Measurements from ENCODE around the gene DCAF7.

DCAF7 gene

GRCh38 chr17:63526861-63527260 lies 23.4 kb upstream of the DCAF7 start:
- WGBS, 2 experiments (ENCODE audit: insufficient coverage in 2 of 2), result 83 to 90% methylated on average over 1 to 5 of the region's 5 CpGs

GRCh38 chr17:63528183-63528582 lies 22.1 kb upstream of the DCAF7 start:
- Histone ChIP-seq H3K36me3 (ENCODE audit: control insufficient read depth, insufficient read depth, low read length) (no peaks in the 10 kb centered on the region), H3K4me3 (ENCODE audit: extremely low read depth, insufficient read depth, low read length, poor library complexity, severe bottlenecking) (no peak overlapping the region), H3K4me1 (ENCODE audit: control insufficient read depth, insufficient read depth, low read length, poor library complexity, severe bottlenecking) (no peaks in the 10 kb centered on the region), H3K9me3 (ENCODE audit: control insufficient read depth, low read length) (no peaks in the 10 kb centered on the region), H3K27ac (ENCODE audit: low read depth, low read length, severe bottlenecking) (no peak overlapping the region)
- 89 to 91% methylated on average over 6 to 9 of the region's 9 CpGs for WGBS, 2 experiments (ENCODE audit: insufficient coverage in 2 of 2)

More at GRCh38 chr17:63526861-63527260, 23.4 kb upstream of the DCAF7 start:
- no peaks in the 10 kb centered on the region for H3K36me3 ChIP-seq (ENCODE audit: control insufficient read depth, insufficient read depth, low read length)
- no peak overlapping the region for H3K4me3 ChIP-seq (ENCODE audit: extremely low read depth, insufficient read depth, low read length, poor library complexity, severe bottlenecking)
- no peaks in the 10 kb centered on the region for H3K4me1 ChIP-seq (ENCODE audit: control insufficient read depth, insufficient read depth, low read length, poor library complexity, severe bottlenecking)
- no peak overlapping the region for H3K27ac ChIP-seq (ENCODE audit: low read depth, low read length, severe bottlenecking)
- H3K9me3 ChIP-seq (ENCODE audit: control insufficient read depth, low read length), result no peaks in the 10 kb centered on the region

GRCh38 chr17:63529711-63530556 lies 20.3 kb upstream of the DCAF7 start:
- H3K9me3 ChIP-seq (ENCODE audit: control insufficient read depth, low read length), result no peaks in the 10 kb centered on the region

GRCh38 chr17:63530557-63531021 lies 19.7 kb upstream of the DCAF7 start:
- 92 to 100% methylated on average over 2 of the region's 3 CpGs for WGBS, 2 experiments (ENCODE audit: insufficient coverage in 2 of 2)

More at GRCh38 chr17:63529711-63530556, 20.3 kb upstream of the DCAF7 start:
- 90 to 93% methylated on average over 25 to 26 of the region's 26 CpGs for WGBS, 2 experiments (ENCODE audit: insufficient coverage in 2 of 2)
- no peak overlapping the region for H3K4me3 ChIP-seq (ENCODE audit: extremely low read depth, insufficient read depth, low read length, poor library complexity, severe bottlenecking)
- no peak overlapping the region for H3K27ac ChIP-seq (ENCODE audit: low read depth, low read length, severe bottlenecking)
- H3K4me1 ChIP-seq (ENCODE audit: control insufficient read depth, insufficient read depth, low read length, poor library complexity, severe bottlenecking), result no peaks in the 10 kb centered on the region
- no peaks in the 10 kb centered on the region for H3K36me3 ChIP-seq (ENCODE audit: control insufficient read depth, insufficient read depth, low read length)

GRCh38 chr17:63531022-63531965 lies 19.0 kb upstream of the DCAF7 start:
- H3K4me3 ChIP-seq (ENCODE audit: extremely low read depth, insufficient read depth, low read length, poor library complexity, severe bottlenecking), result no peak overlapping the region
- 88 to 94% methylated on average over 10 of the region's 10 CpGs for WGBS, 2 experiments (ENCODE audit: insufficient coverage in 2 of 2)

More at GRCh38 chr17:63530557-63531021, 19.7 kb upstream of the DCAF7 start:
- no peak overlapping the region for H3K27ac ChIP-seq (ENCODE audit: low read depth, low read length, severe bottlenecking)
- no peaks in the 10 kb centered on the region for H3K4me1 ChIP-seq (ENCODE audit: control insufficient read depth, insufficient read depth, low read length, poor library complexity, severe bottlenecking)
- no peaks in the 10 kb centered on the region for H3K9me3 ChIP-seq (ENCODE audit: control insufficient read depth, low read length)
- H3K4me3 ChIP-seq (ENCODE audit: extremely low read depth, insufficient read depth, low read length, poor library complexity, severe bottlenecking), result no peak overlapping the region
- H3K36me3 ChIP-seq (ENCODE audit: control insufficient read depth, insufficient read depth, low read length), result no peaks in the 10 kb centered on the region

GRCh38 chr17:63533433-63534077 lies 16.7 kb upstream of the DCAF7 start:
- WGBS, 2 experiments (ENCODE audit: insufficient coverage in 2 of 2), result 91 to 95% methylated on average over 19 to 20 of the region's 20 CpGs
- H3K4me3 ChIP-seq (ENCODE audit: extremely low read depth, insufficient read depth, low read length, poor library complexity, severe bottlenecking), result no peak overlapping the region
- H3K9me3 ChIP-seq (ENCODE audit: control insufficient read depth, low read length), result no peaks in the 10 kb centered on the region

More at GRCh38 chr17:63531022-63531965, 19.0 kb upstream of the DCAF7 start:
- H3K36me3 ChIP-seq (ENCODE audit: control insufficient read depth, insufficient read depth, low read length), result no peaks in the 10 kb centered on the region
- H3K4me1 ChIP-seq (ENCODE audit: control insufficient read depth, insufficient read depth, low read length, poor library complexity, severe bottlenecking), result no peaks in the 10 kb centered on the region
- H3K27ac ChIP-seq (ENCODE audit: low read depth, low read length, severe bottlenecking), result no peak overlapping the region
- H3K9me3 ChIP-seq (ENCODE audit: control insufficient read depth, low read length), result no peaks in the 10 kb centered on the region

GRCh38 chr17:63534078-63534570 lies 16.2 kb upstream of the DCAF7 start:
- Histone ChIP-seq H3K9me3 (ENCODE audit: control insufficient read depth, low read length) (no peaks in the 10 kb centered on the region), H3K4me3 (ENCODE audit: extremely low read depth, insufficient read depth, low read length, poor library complexity, severe bottlenecking) (no peak overlapping the region), H3K4me1 (ENCODE audit: control insufficient read depth, insufficient read depth, low read length, poor library complexity, severe bottlenecking) (no peaks in the 10 kb centered on the region)

More at GRCh38 chr17:63533433-63534077, 16.7 kb upstream of the DCAF7 start:
- H3K4me1 ChIP-seq (ENCODE audit: control insufficient read depth, insufficient read depth, low read length, poor library complexity, severe bottlenecking), result no peaks in the 10 kb centered on the region
- no peak overlapping the region for H3K27ac ChIP-seq (ENCODE audit: low read depth, low read length, severe bottlenecking)
- no peaks in the 10 kb centered on the region for H3K36me3 ChIP-seq (ENCODE audit: control insufficient read depth, insufficient read depth, low read length)

GRCh38 chr17:63534816-63535455 lies 15.3 kb upstream of the DCAF7 start:
- no peak overlapping the region for H3K4me3 ChIP-seq (ENCODE audit: extremely low read depth, insufficient read depth, low read length, poor library complexity, severe bottlenecking)
- no peak overlapping the region for H3K27ac ChIP-seq (ENCODE audit: low read depth, low read length, severe bottlenecking)
- H3K4me1 ChIP-seq (ENCODE audit: control insufficient read depth, insufficient read depth, low read length, poor library complexity, severe bottlenecking), result no peaks in the 10 kb centered on the region
- no peaks in the 10 kb centered on the region for H3K36me3 ChIP-seq (ENCODE audit: control insufficient read depth, insufficient read depth, low read length)
- 83 to 90% methylated on average over 9 to 13 of the region's 13 CpGs for WGBS, 2 experiments (ENCODE audit: insufficient coverage in 2 of 2)
- no peaks in the 10 kb centered on the region for H3K9me3 ChIP-seq (ENCODE audit: control insufficient read depth, low read length)

More at GRCh38 chr17:63534078-63534570, 16.2 kb upstream of the DCAF7 start:
- Histone ChIP-seq H3K27ac (ENCODE audit: low read depth, low read length, severe bottlenecking) (no peak overlapping the region), H3K36me3 (ENCODE audit: control insufficient read depth, insufficient read depth, low read length) (no peaks in the 10 kb centered on the region)
- 90 to 96% methylated on average over 15 to 17 of the region's 17 CpGs for WGBS, 2 experiments (ENCODE audit: insufficient coverage in 2 of 2)

- Histone ChIP-seq H3K27ac (ENCODE audit: low read depth, low read length, severe bottlenecking) (no peak overlapping the region), H3K36me3 (ENCODE audit: control insufficient read depth, insufficient read depth, low read length) (no peaks in the 10 kb centered on the region), H3K4me3 (ENCODE audit: extremely low read depth, insufficient read depth, low read length, poor library complexity, severe bottlenecking) (no peak overlapping the region), H3K9me3 (ENCODE audit: control insufficient read depth, low read length) (no peaks in the 10 kb centered on the region), H3K4me1 (ENCODE audit: control insufficient read depth, insufficient read depth, low read length, poor library complexity, severe bottlenecking) (no peaks in the 10 kb centered on the region)
- WGBS, 2 experiments (ENCODE audit: insufficient coverage in 2 of 2), result 97% methylated on average over 23 to 24 of the region's 24 CpGs
These were observed 14.6 kb upstream of the DCAF7 start for GRCh38 chr17:63535640-63536039.
